ENCODE results near the gene COMMD1. TPM values are rescaled to one million over a fixed set of nuclear protein-coding genes. Genes with fewer than 3 reads are reported as not detected.

Gene COMMD1
- total RNA-seq, 1 experiment from 2014 or later, result 41.4 TPM

GRCh38 chr2:62140426-62141141 lies 235.1 kb downstream of the COMMD1 start:
- no TSS peak for BruUV-seq (replicated peaks)
- no peak for DNase-seq (ENCODE audit: low spot score)
- no peaks in the 10 kb centered on the region for H3K4me1 ChIP-seq (ENCODE audit: insufficient read depth, low read length, poor library complexity, severe bottlenecking)
- no peaks in the 10 kb centered on the region for H3K27me3 ChIP-seq (replicated peaks; ENCODE audit: insufficient read depth, low read depth, low read length, poor library complexity)
- POLR2A ChIA-PET (ENCODE audit: low non-redundant PET), result no interaction called here
- CTCF ChIA-PET, result no interaction called here
- H3K4me3 ChIP-seq (ENCODE audit: low read depth, low read length, poor library complexity, severe bottlenecking), result no peak overlapping the region
- no peaks in the 10 kb centered on the region for H3K9me3 ChIP-seq (ENCODE audit: low read depth, low read length, poor library complexity, severe bottlenecking)
- no peak for TF ChIP-seq EZH2 (IDR thresholded peaks at IDR 0.05; ENCODE audit: borderline replicate concordance, low read depth, low read length, poor library complexity, severe bottlenecking)
- TF ChIP-seq CTCF (conservative IDR thresholded peaks at IDR 0.05; ENCODE audit: low read depth, low read length), result no peak
- H3K27ac ChIP-seq (ENCODE audit: low read depth, low read length, poor library complexity, severe bottlenecking), result no peak overlapping the region
- intact Hi-C loops (cut with micrococcal nuclease; ENCODE audit: unreplicated experiment), result no loop called here
- no peaks in the 10 kb centered on the region for H3K36me3 ChIP-seq (ENCODE audit: insufficient read depth, low read length, poor library complexity, severe bottlenecking)

GRCh38 chr2:62141142-62141740 lies 235.8 kb downstream of the COMMD1 start:
- TF ChIP-seq CTCF (conservative IDR thresholded peaks at IDR 0.05; ENCODE audit: low read depth, low read length) (no peak), EZH2 (IDR thresholded peaks at IDR 0.05; ENCODE audit: borderline replicate concordance, low read depth, low read length, poor library complexity, severe bottlenecking) (no peak)
- Histone ChIP-seq H3K27me3 (replicated peaks; ENCODE audit: insufficient read depth, low read depth, low read length, poor library complexity) (no peaks in the 10 kb centered on the region), H3K4me3 (ENCODE audit: low read depth, low read length, poor library complexity, severe bottlenecking) (no peak overlapping the region), H3K27ac (ENCODE audit: low read depth, low read length, poor library complexity, severe bottlenecking) (no peak overlapping the region), H3K36me3 (ENCODE audit: insufficient read depth, low read length, poor library complexity, severe bottlenecking) (no peaks in the 10 kb centered on the region), H3K4me1 (ENCODE audit: insufficient read depth, low read length, poor library complexity, severe bottlenecking) (no peaks in the 10 kb centered on the region), H3K9me3 (ENCODE audit: low read depth, low read length, poor library complexity, severe bottlenecking) (no peaks in the 10 kb centered on the region)
- intact Hi-C loops (cut with micrococcal nuclease; ENCODE audit: unreplicated experiment), result no loop called here
- CTCF ChIA-PET, result no interaction called here
- POLR2A ChIA-PET (ENCODE audit: low non-redundant PET), result no interaction called here
- DNase-seq (ENCODE audit: low spot score), result no peak
- BruUV-seq (replicated peaks), result no TSS peak

GRCh38 chr2:62142054-62142453 lies 236.6 kb downstream of the COMMD1 start:
- CTCF ChIA-PET, result no interaction called here
- POLR2A ChIA-PET (ENCODE audit: low non-redundant PET), result no interaction called here
- intact Hi-C loops (cut with micrococcal nuclease; ENCODE audit: unreplicated experiment), result no loop called here
- Histone ChIP-seq H3K4me1 (ENCODE audit: insufficient read depth, low read length, poor library complexity, severe bottlenecking) (no peaks in the 10 kb centered on the region), H3K4me3 (ENCODE audit: low read depth, low read length, poor library complexity, severe bottlenecking) (no peak overlapping the region), H3K27me3 (replicated peaks; ENCODE audit: insufficient read depth, low read depth, low read length, poor library complexity) (no peaks in the 10 kb centered on the region), H3K9me3 (ENCODE audit: low read depth, low read length, poor library complexity, severe bottlenecking) (no peaks in the 10 kb centered on the region), H3K27ac (ENCODE audit: low read depth, low read length, poor library complexity, severe bottlenecking) (no peak overlapping the region), H3K36me3 (ENCODE audit: insufficient read depth, low read length, poor library complexity, severe bottlenecking) (no peaks in the 10 kb centered on the region)
- TF ChIP-seq EZH2 (IDR thresholded peaks at IDR 0.05; ENCODE audit: borderline replicate concordance, low read depth, low read length, poor library complexity, severe bottlenecking) (no peak), CTCF (conservative IDR thresholded peaks at IDR 0.05; ENCODE audit: low read depth, low read length) (no peak)
- DNase-seq (ENCODE audit: low spot score), result no peak
- BruUV-seq (replicated peaks), result no TSS peak

Measured in A673 (cell line).